Prostate gland (tissue), 2 donors: ENCODE measurements around the gene BBOF1. TPM values are rescaled to one million over a fixed set of nuclear protein-coding genes. Genes with fewer than 3 reads are reported as not detected.

ENCODE experiments used
- DNase-seq: peaks from one replicate; pipeline ENCODE4 v3.0.0-alpha.2; 2019; ENCODE audit warnings: low spot score
- H3K27ac ChIP-seq, 2 donors: fragments of 200-600 bp; sonication (generic); 2 replicates each; pipeline ENCODE4 v1.5.1; 2017 to 2019
- H3K27me3 ChIP-seq: fragments of 200-600 bp; sonication (generic); replicated peaks from 2 replicates; pipeline ENCODE4 v1.5.1; 2019; ENCODE audit not compliant: insufficient read depth
- H3K36me3 ChIP-seq, 2 donors: fragments of 200-600 bp; sonication (generic); 1 replicate in 1 of 2; 2 replicates in 1 of 2; pipeline versions ENCODE4 v1.5.1 to v1.8.1; 2017 to 2019
- H3K4me1 ChIP-seq: fragments of 200-600 bp; sonication (generic); replicated peaks from 2 replicates; pipeline ENCODE4 v1.5.1; 2019
- H3K4me3 ChIP-seq, 2 donors: fragments of 200-600 bp; sonication (generic); 2 replicates each; pipeline ENCODE4 v1.5.1; 2017 to 2019
- H3K9me3 ChIP-seq: fragments of 200-600 bp; sonication (generic); 2 replicates; pipeline ENCODE4 v1.5.1; 2017
- CTCF ChIP-seq, 4 experiments: fragments of 200-600 bp in 2 of 4; fragments of 450-650 bp in 2 of 4; sonication (generic) in 2 of 4; IDR thresholded peaks; 1 replicate in 3 of 4; 2 replicates in 1 of 4; pipeline ENCODE4 v1.5.1; 2016 to 2019; ENCODE audit warnings: antibody characterized with exemption in 4 of 4, mild to moderate bottlenecking in 2 of 4, moderate library complexity in 2 of 4
- POLR2A ChIP-seq: fragments of 450-650 bp; IDR thresholded peaks from one replicate; pipeline ENCODE4 v1.6.1; 2016; ENCODE audit warnings: antibody characterized with exemption, mild to moderate bottlenecking
- POLR2AphosphoS5 ChIP-seq: sonication (generic); formaldehyde crosslinking; IDR thresholded peaks from one replicate; pipeline ENCODE4 v1.6.1; 2017; ENCODE audit warnings: antibody characterized with exemption
- WGBS: methylation state at CpG from one replicate; pipeline ENCODE4 v1.1.5; 2018; 5-methylcytosine and 5-hydroxymethylcytosine counted together
- intact Hi-C: fragments of 100-400 bp; cut with DNase I; formaldehyde crosslinking; loops from one replicate; pipeline ENCODE4 v1.14.2; 2022
- total RNA-seq, 2 donors: library from RNA; depleted of rRNA; stranded (reverse); fragments of >200 nt; gene quantifications; one replicate each; pipeline ENCODE4 v1.1.0, GENCODE V29; 2016

BBOF1 gene
- total RNA-seq, 2 donors from 2014 or later = 3.6 to 5.9 TPM

GRCh38 chr14:74038020-74038859 is 19.1 kb downstream of the BBOF1 start:
- no peaks in the 10 kb centered on the region for H3K4me1 ChIP-seq
- no peaks in the 10 kb centered on the region for H3K9me3 ChIP-seq
- H3K36me3 ChIP-seq = no peaks in the 10 kb centered on the region
- WGBS = 66% methylated on average over 3 of the region's 3 CpGs
- TF ChIP-seq POLR2AphosphoS5 (no peak), CTCF (IDR thresholded peaks at IDR 0.05) (peak; percentile 45 to 73 (median 66)), POLR2A (no peak)
- intact Hi-C loops = no loop called here
- no peak overlapping the region for H3K4me3 ChIP-seq
- H3K27ac ChIP-seq = no peak overlapping the region
- no peak for DNase-seq
- H3K27me3 ChIP-seq = no peaks in the 10 kb centered on the region

GRCh38 chr14:74042296-74042695 is 23.1 kb downstream of the BBOF1 start:
- WGBS = 45% methylated on average over 2 of the region's 2 CpGs
- Histone ChIP-seq H3K4me1 (no peaks in the 10 kb centered on the region), H3K9me3 (no peaks in the 10 kb centered on the region), H3K36me3 (no peaks in the 10 kb centered on the region), H3K27ac (no peak overlapping the region), H3K4me3 (no peak overlapping the region), H3K27me3 (no peaks in the 10 kb centered on the region)
- no peak for DNase-seq
- TF ChIP-seq POLR2A (no peak), CTCF (IDR thresholded peaks at IDR 0.05) (no peak), POLR2AphosphoS5 (no peak)
- intact Hi-C loops = no loop called here

GRCh38 chr14:74045522-74045921 is 26.4 kb downstream of the BBOF1 start:
- no peaks in the 10 kb centered on the region for H3K4me1 ChIP-seq
- no peak for DNase-seq
- no peak for TF ChIP-seq POLR2A
- no peak for TF ChIP-seq CTCF (IDR thresholded peaks at IDR 0.05)
- TF ChIP-seq POLR2AphosphoS5 = no peak
- intact Hi-C loops = no loop called here
- no peak overlapping the region for H3K27ac ChIP-seq
- H3K4me3 ChIP-seq = no peak overlapping the region
- no peaks in the 10 kb centered on the region for H3K36me3 ChIP-seq
- WGBS = 99% methylated on average over 4 of the region's 4 CpGs
- H3K9me3 ChIP-seq = no peaks in the 10 kb centered on the region
- H3K27me3 ChIP-seq = no peaks in the 10 kb centered on the region

- no peaks in the 10 kb centered on the region for H3K36me3 ChIP-seq
- WGBS = 54% methylated on average over 3 of the region's 3 CpGs
- no peak overlapping the region for H3K27ac ChIP-seq
- H3K9me3 ChIP-seq = no peaks in the 10 kb centered on the region
- H3K4me3 ChIP-seq = no peak overlapping the region
- intact Hi-C loops = no loop called here
- DNase-seq = no peak
- no peaks in the 10 kb centered on the region for H3K27me3 ChIP-seq
- no peaks in the 10 kb centered on the region for H3K4me1 ChIP-seq
- TF ChIP-seq POLR2AphosphoS5 (no peak), CTCF (IDR thresholded peaks at IDR 0.05) (no peak), POLR2A (no peak)
These were observed 29.1 kb downstream of the BBOF1 start for GRCh38 chr14:74048281-74048680.

GRCh38 chr14:74049876-74050495 is 30.8 kb downstream of the BBOF1 start:
- no peaks in the 10 kb centered on the region for H3K9me3 ChIP-seq
- no peak overlapping the region for H3K4me3 ChIP-seq
- H3K4me1 ChIP-seq = no peaks in the 10 kb centered on the region
- DNase-seq = no peak
- no peak overlapping the region for H3K27ac ChIP-seq
- intact Hi-C loops = no loop called here
- no peaks in the 10 kb centered on the region for H3K36me3 ChIP-seq
- no peaks in the 10 kb centered on the region for H3K27me3 ChIP-seq
- 65% methylated on average over 3 of the region's 3 CpGs for WGBS
- TF ChIP-seq CTCF (IDR thresholded peaks at IDR 0.05) = no peak
- no peak for TF ChIP-seq POLR2AphosphoS5
- no peak for TF ChIP-seq POLR2A
